Cerebellar nuclear complex (tissue), 1 donor: ENCODE data around the gene CDX4.
"Not testable (repeated sequence)": the region's sequence is repeated elsewhere in the genome, so short reads cannot be mapped to it uniquely, and the experiment has no call there.

Experiments
- DNase-seq, 2 experiments: peaks; one replicate each; lab custom pipeline; 2025; lab: John Stamatoyannopoulos, UW

Gene CDX4

GRCh38 chrX:73446831-73447230 lies at the start of gene CDX4:
CDX4 (plus strand) TSS chrX:73447053; CDS start chrX:73447254, 201 bp downstream.
- no peak for DNase-seq

GRCh38 chrX:73398185-73398914 lies 48.5 kb upstream of the CDX4 start:
- DNase-seq: no peak

- DNase-seq: no peak
These were observed 46.6 kb upstream of the CDX4 start for GRCh38 chrX:73400136-73400748.

GRCh38 chrX:73401591-73402266 lies 45.1 kb upstream of the CDX4 start:
- DNase-seq: no peak

- DNase-seq: no peak
These were observed 33.9 kb upstream of the CDX4 start for GRCh38 chrX:73412930-73413329.

- no peak for DNase-seq
These were observed 500 bp downstream of the CDX4 start for GRCh38 chrX:73447311-73447794.

GRCh38 chrX:73448379-73448778 lies 1.5 kb downstream of the CDX4 start:
- no peak for DNase-seq

GRCh38 chrX:73455171-73455570 lies 8.3 kb downstream of the CDX4 start:
- DNase-seq: no peak

GRCh38 chrX:73457306-73457705 lies 10.5 kb downstream of the CDX4 start:
- DNase-seq: no peak

GRCh38 chrX:73468376-73468775 lies 21.5 kb downstream of the CDX4 start:
- no peak for DNase-seq

- no peak for DNase-seq
These were observed 32.1 kb downstream of the CDX4 start for GRCh38 chrX:73478961-73479360.

- no peak for DNase-seq
These were observed 34.7 kb downstream of the CDX4 start for GRCh38 chrX:73481521-73481920.

- DNase-seq: no peak
These were observed 43.8 kb downstream of the CDX4 start for GRCh38 chrX:73490661-73491060.

- DNase-seq: not testable (repeated sequence)
These were observed 45.3 kb downstream of the CDX4 start for GRCh38 chrX:73492178-73492577.
